Neural progenitor cell (in vitro differentiated cells): ENCODE results near the gene NPR2. TPM values are rescaled to one million over a fixed set of nuclear protein-coding genes. Genes with fewer than 3 reads are reported as not detected.

ENCODE experiments used
- DNase-seq: peaks from one replicate; pipeline ENCODE4 v3.0.0-alpha.2; 2016; ENCODE audit warnings: low spot score
- H2AFZ ChIP-seq: fragments of 200-600 bp; sonication (generic); replicated peaks from 2 replicates; pipeline ENCODE4 v1.6.1; 2016; ENCODE audit warnings: antibody characterized with exemption
- H3F3A ChIP-seq: fragments of 200-600 bp; sonication (generic); 2 replicates; pipeline ENCODE4 v1.6.1; 2016; ENCODE audit warnings: antibody characterized with exemption, low read depth
- H3K27ac ChIP-seq: fragments of 200-600 bp; sonication (generic); 2 replicates; pipeline ENCODE4 v1.5.1; 2016; ENCODE audit warnings: mild to moderate bottlenecking
- H3K27me3 ChIP-seq: fragments of 200-600 bp; sonication (generic); 2 replicates; pipeline ENCODE4 v1.6.1; 2016; ENCODE audit warnings: mild to moderate bottlenecking, moderate library complexity
- H3K36me3 ChIP-seq: fragments of 200-600 bp; sonication (generic); 2 replicates; pipeline ENCODE4 v1.5.1; 2016
- H3K4me1 ChIP-seq: fragments of 200-600 bp; sonication (generic); 2 replicates; pipeline ENCODE4 v1.6.1; 2016; ENCODE audit warnings: mixed run types
- H3K4me2 ChIP-seq: fragments of 200-600 bp; sonication (generic); 2 replicates; pipeline ENCODE4 v1.6.1; 2016
- H3K4me3 ChIP-seq: fragments of 200-600 bp; sonication (generic); 2 replicates; pipeline ENCODE4 v1.5.1; 2016
- H3K79me2 ChIP-seq: fragments of 200-600 bp; sonication (generic); 2 replicates; pipeline ENCODE4 v1.6.1; 2016; ENCODE audit warnings: low read depth
- H3K9ac ChIP-seq: fragments of 200-600 bp; sonication (generic); 2 replicates; pipeline ENCODE4 v1.6.1; 2016
- H3K9me3 ChIP-seq: fragments of 200-600 bp; sonication (generic); 2 replicates; pipeline ENCODE4 v1.5.1; 2016; ENCODE audit warnings: low read depth
- H4K20me1 ChIP-seq: fragments of 200-600 bp; sonication (generic); 2 replicates; pipeline ENCODE4 v1.6.1; 2016; ENCODE audit warnings: low read depth
- H3K27ac Mint-ChIP-seq: 3 replicates; pipeline ENCODE4 v1.8.0; 2021; ENCODE audit warnings: mixed read lengths
- H3K27me3 Mint-ChIP-seq: 2 replicates; pipeline ENCODE4 v1.8.0; 2022; ENCODE audit warnings: low read depth, mild to moderate bottlenecking, inconsistent platforms, moderate library complexity, mixed read lengths; ENCODE audit not compliant: insufficient read depth
- H3K36me3 Mint-ChIP-seq: 3 replicates; pipeline ENCODE4 v1.8.0; 2021; ENCODE audit warnings: mixed read lengths
- H3K4me1 Mint-ChIP-seq: 3 replicates; pipeline ENCODE4 v1.8.0; 2021; ENCODE audit warnings: mixed read lengths
- H3K4me3 Mint-ChIP-seq: 3 replicates; pipeline ENCODE4 v1.8.0; 2021; ENCODE audit warnings: mild to moderate bottlenecking, moderate library complexity, mixed read lengths
- H3K9me3 Mint-ChIP-seq: 3 replicates; pipeline ENCODE4 v1.8.0; 2020; ENCODE audit warnings: mixed read lengths
- EZH2 ChIP-seq: fragments of 200-600 bp; sonication (generic); IDR thresholded peaks from 2 replicates; pipeline ENCODE4 v1.6.1; 2017; ENCODE audit warnings: antibody characterized with exemption, mild to moderate bottlenecking, moderate library complexity
- EZH2phosphoT487 ChIP-seq: fragments of 200-600 bp; sonication (generic); IDR thresholded peaks from 2 replicates; pipeline ENCODE4 v1.6.1; 2017; ENCODE audit warnings: antibody characterized with exemption
- total RNA-seq: library from RNA; depleted of rRNA; stranded (reverse); fragments of >200 nt; gene quantifications from 2 replicates; pipeline ENCODE4 v1.2.3, GENCODE V29; 2015; ENCODE audit warnings: low replicate concordance
- TF ChIP-seq, protein P1 (sequence below): fragments of 200-600 bp; sonication (generic); IDR thresholded peaks from 2 replicates; pipeline ENCODE4 v1.5.1; 2017; ENCODE audit warnings: antibody characterized with exemption, mild to moderate bottlenecking

NPR2 gene
- total RNA-seq, 1 donor from 2014 or later, result 5.6 TPM

DNA sequence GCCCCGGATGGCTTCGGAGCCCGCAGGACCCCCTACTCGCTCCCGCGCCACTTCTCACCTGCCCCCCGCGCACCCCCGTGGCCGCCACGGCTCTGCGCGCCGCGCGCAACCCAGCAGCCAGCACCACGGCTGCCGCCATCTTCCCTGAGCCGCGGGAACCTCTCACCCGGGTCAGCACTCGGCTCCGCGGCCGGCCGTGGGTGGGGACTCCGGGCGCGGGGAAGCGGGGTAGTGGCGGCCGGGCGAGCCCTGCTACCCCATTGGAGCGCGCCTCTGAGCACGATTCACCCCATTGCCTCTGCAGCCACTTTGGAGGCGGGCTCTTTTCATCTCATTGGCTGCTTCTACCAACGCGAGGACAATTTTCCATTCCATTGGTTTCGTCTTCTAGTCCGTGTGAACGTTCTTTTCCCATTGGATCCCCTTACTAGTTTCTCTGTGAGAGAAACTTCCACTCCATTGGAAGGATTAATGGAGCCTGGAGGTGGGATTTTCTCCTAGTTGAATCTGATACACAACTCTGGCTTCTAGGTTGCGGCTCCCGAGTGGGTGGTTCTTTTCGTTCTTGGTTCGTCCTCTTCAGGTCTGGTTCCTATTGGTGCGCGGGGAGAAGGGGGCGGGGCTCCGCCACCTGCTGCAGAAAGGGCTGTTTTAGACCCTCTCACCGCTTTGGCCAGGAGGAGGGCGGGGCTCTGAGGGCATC is 23.6 kb downstream of the NPR2 start, which contains the start of gene HINT2:
Gene HINT2, minus strand, starts transcription at position 202 of the 703 bp plus-strand sequence. Its CDS starts 63 bp downstream, at position 139.
- peaks cover 32% of the 10 kb centered on the region for H3F3A ChIP-seq
- peaks cover 4% of the 10 kb centered on the region for H3K27me3 Mint-ChIP-seq

DNA sequence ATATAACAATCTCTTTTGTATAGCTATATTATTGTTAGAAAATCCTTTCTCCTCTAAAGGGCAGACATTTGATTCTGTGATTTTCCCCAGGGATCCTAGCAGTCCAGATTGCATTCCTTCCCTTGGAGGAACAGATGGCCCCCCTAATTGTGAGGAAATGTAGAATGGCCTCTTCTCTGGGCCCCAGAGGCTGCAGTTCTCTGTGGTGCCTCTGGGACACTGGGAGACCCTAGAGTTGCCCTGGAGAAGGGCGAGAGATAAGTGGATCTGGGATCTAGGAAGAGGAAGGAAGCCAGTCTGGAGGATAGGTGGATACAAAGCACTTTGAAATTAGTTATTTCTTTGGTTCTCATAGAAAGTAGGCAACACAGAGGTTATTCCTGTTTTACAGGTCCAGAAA is 25.3 kb downstream of the NPR2 start:
- TF ChIP-seq EZH2, result no peak
- TF ChIP-seq, protein P1, sequence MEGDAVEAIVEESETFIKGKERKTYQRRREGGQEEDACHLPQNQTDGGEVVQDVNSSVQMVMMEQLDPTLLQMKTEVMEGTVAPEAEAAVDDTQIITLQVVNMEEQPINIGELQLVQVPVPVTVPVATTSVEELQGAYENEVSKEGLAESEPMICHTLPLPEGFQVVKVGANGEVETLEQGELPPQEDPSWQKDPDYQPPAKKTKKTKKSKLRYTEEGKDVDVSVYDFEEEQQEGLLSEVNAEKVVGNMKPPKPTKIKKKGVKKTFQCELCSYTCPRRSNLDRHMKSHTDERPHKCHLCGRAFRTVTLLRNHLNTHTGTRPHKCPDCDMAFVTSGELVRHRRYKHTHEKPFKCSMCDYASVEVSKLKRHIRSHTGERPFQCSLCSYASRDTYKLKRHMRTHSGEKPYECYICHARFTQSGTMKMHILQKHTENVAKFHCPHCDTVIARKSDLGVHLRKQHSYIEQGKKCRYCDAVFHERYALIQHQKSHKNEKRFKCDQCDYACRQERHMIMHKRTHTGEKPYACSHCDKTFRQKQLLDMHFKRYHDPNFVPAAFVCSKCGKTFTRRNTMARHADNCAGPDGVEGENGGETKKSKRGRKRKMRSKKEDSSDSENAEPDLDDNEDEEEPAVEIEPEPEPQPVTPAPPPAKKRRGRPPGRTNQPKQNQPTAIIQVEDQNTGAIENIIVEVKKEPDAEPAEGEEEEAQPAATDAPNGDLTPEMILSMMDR, result peak; percentile 28
- H3K27ac Mint-ChIP-seq, result no peak overlapping the region
- DNase-seq, result peak; percentile 52

More for the DNA sequence above, 23.6 kb downstream of the NPR2 start, which contains the start of gene HINT2:
- DNase-seq, result peak; percentile 99
- Histone ChIP-seq H3K9ac (peak within 1 kb of the TSS; percentile 50), H3K4me2 (peak within 1 kb of the TSS; percentile 76), H3K4me1 (peaks cover 16% of the 10 kb centered on the region), H3K36me3 (no peaks in the 10 kb centered on the region), H4K20me1 (no peaks in the 10 kb centered on the region), H2AFZ (peak within 1 kb of the TSS; percentile 82), H3K9me3 (no peaks in the 10 kb centered on the region), H3K4me3 (peak within 1 kb of the TSS; percentile 69), H3K79me2 (peaks cover 3% of the 10 kb centered on the region), H3K27ac (peak within 1 kb of the TSS; percentile 80), H3K27me3 (no peaks in the 10 kb centered on the region)
- TF ChIP-seq, protein P1, result no peak
- TF ChIP-seq EZH2phosphoT487, result no peak
- TF ChIP-seq EZH2, result no peak
- no peaks in the 10 kb centered on the region for H3K9me3 Mint-ChIP-seq
- peaks cover 35% of the 10 kb centered on the region for H3K4me1 Mint-ChIP-seq
- H3K4me3 Mint-ChIP-seq, result peak within 1 kb of the TSS; percentile 88
- peak within 1 kb of the TSS; percentile 86 for H3K27ac Mint-ChIP-seq
- no peaks in the 10 kb centered on the region for H3K36me3 Mint-ChIP-seq

DNA sequence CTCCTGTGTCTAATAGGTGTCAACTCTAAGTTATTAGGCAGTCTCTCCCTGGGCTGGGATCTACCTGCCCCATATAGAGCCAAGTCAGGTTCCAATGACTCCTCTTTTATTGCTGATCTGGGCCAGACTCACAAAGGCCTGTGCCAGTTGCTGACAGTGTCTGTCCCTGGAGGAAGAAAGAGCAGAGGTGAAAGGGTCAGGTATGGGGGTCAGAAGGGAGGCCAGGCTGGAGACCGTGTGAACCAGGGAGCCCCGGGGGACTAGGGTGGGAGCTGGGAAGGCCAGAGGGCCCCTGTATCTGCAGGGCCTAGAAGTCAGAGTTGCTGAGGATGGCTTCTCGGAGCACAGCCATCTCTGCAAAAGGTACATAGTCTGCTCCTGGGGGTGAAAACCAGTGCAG is 26.9 kb downstream of the NPR2 start:
- Mint-ChIP-seq H3K27me3 (peaks cover 8% of the 10 kb centered on the region), H3K4me1 (peaks cover 18% of the 10 kb centered on the region), H3K36me3 (no peaks in the 10 kb centered on the region), H3K9me3 (no peaks in the 10 kb centered on the region), H3K27ac (no peak overlapping the region), H3K4me3 (no peak overlapping the region)
- Histone ChIP-seq H3K4me2 (no peak overlapping the region), H3K9me3 (no peaks in the 10 kb centered on the region), H3K9ac (no peak overlapping the region), H3K27me3 (no peaks in the 10 kb centered on the region), H3K4me3 (no peak overlapping the region), H3F3A (peaks cover 29% of the 10 kb centered on the region), H2AFZ (no peak overlapping the region), H3K4me1 (peaks cover 9% of the 10 kb centered on the region), H4K20me1 (no peaks in the 10 kb centered on the region), H3K27ac (no peak overlapping the region), H3K79me2 (peaks cover 3% of the 10 kb centered on the region), H3K36me3 (no peaks in the 10 kb centered on the region)
- DNase-seq, result no peak
- no peak for TF ChIP-seq EZH2phosphoT487
- TF ChIP-seq EZH2, result no peak
- TF ChIP-seq, protein P1, result no peak

More for the DNA sequence above, 25.3 kb downstream of the NPR2 start:
- Histone ChIP-seq H3K4me1 (peaks cover 16% of the 10 kb centered on the region), H3K9me3 (no peaks in the 10 kb centered on the region), H3K9ac (no peak overlapping the region), H2AFZ (no peak overlapping the region), H3K36me3 (no peaks in the 10 kb centered on the region), H3K27ac (no peak overlapping the region), H3K4me3 (no peak overlapping the region), H3K27me3 (no peaks in the 10 kb centered on the region), H4K20me1 (no peaks in the 10 kb centered on the region), H3K4me2 (no peak overlapping the region), H3K79me2 (peaks cover 3% of the 10 kb centered on the region), H3F3A (peaks cover 32% of the 10 kb centered on the region)
- H3K9me3 Mint-ChIP-seq, result no peaks in the 10 kb centered on the region
- H3K4me3 Mint-ChIP-seq, result no peak overlapping the region
- peaks cover 33% of the 10 kb centered on the region for H3K4me1 Mint-ChIP-seq
- peaks cover 8% of the 10 kb centered on the region for H3K27me3 Mint-ChIP-seq
- H3K36me3 Mint-ChIP-seq, result no peaks in the 10 kb centered on the region
